KOPT-K1 (cell line): Measurements from ENCODE around the gene NFIA.

Experiments used
- H3K27ac ChIP-seq: fragments of 200-600 bp; sonication (generic); 2 replicates; pipeline ENCODE4 v1.5.1; 2016; ENCODE audit warnings: antibody characterized with exemption, mild to moderate bottlenecking, low read depth, low read length; ENCODE audit not compliant: poor library complexity, severe bottlenecking
- H3K36me3 ChIP-seq: fragments of 200-600 bp; sonication (generic); 2 replicates; pipeline ENCODE4 v1.5.1; 2017; ENCODE audit warnings: antibody characterized with exemption, mild to moderate bottlenecking, low read length, moderate library complexity; ENCODE audit not compliant: insufficient read depth
- H3K9me3 ChIP-seq: fragments of 200-600 bp; sonication (generic); 2 replicates; pipeline ENCODE4 v1.5.1; 2017; ENCODE audit warnings: antibody characterized with exemption, low read length, mild to moderate bottlenecking; ENCODE audit not compliant: insufficient read depth, poor library complexity, severe bottlenecking

NFIA gene

DNA sequence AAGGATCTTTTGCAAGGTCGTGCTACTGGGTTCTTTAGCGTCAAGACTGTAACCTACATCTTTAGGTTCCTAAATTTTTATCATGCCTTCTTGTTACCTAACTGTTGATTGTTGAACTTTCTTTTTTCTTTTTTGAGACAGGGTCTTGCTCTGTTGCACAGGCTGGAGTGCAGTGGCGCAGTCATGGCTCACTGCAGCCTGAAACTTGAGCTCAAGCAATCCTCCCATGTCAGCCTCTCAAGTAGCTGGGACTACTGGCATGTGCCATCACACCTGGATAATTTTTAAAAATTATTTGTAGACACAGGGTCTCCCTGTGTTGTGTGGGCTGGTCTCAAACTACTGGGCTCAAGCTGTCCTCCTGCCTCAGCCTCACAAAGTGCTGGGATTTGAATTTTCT lies 52.9 kb downstream of the NFIA start:
- Histone ChIP-seq H3K27ac (no peak overlapping the region), H3K36me3 (no peaks in the 10 kb centered on the region), H3K9me3 (no peaks in the 10 kb centered on the region)

DNA sequence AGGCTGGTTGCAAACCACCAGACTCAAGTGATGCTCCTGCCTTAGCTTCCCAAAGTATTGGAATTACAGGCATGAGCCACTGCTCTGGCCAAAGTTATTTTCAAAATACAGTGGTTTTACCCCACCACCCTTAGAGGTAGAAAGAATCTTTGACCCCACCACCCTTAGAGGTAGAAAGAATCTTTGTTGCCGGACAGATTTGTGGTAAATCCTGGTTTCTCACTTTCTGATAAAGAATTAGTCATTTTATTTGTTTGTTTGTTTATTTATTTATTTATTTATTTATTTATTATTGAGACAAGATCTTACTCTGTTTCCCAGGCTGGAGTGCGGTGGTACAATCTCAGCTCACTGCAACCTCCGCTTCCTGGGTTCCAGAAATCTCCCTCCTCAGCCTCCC lies 55.9 kb downstream of the NFIA start:
- H3K36me3 ChIP-seq: no peaks in the 10 kb centered on the region
- H3K27ac ChIP-seq: no peak overlapping the region
- no peaks in the 10 kb centered on the region for H3K9me3 ChIP-seq

DNA sequence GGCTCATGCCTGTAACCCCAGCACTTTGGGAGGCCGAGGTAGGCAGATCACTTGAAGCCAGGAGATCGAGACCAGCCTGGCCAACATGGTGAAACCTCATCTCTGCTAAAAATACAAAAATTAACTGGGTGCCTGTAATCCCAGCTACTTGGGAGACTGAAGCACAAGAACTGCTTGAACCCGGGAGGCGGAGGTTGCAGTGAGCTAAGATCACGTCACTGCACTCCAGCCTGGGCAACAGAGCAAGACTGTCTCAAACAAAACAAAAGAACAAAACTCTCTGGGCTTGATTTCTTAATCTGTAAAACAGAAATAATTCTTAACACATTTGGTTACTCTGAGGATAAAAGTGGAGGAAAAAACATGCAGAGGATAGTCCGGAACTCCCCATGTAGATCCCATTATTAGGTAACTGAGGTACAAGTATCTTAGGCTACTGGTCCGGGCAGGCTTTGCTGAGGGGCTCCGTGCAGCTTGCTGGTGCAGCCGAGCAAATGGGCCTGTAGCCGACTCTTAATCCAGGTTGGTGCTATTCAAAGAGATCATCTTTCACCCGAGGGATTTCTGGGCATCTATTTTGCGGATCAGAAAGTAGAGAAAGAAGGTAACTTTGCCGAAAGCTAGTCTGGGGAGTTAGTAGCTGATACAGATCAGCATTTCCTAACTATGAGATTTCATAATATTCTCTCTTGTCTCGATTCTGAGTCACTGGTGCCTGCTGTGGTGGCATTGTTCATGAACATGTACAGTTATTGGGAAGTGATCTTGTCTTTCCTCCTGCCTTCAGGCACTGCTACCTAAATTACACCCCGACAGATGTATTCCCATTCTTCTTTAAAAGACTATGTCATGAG lies 56.8 kb downstream of the NFIA start:
- Histone ChIP-seq H3K36me3 (no peaks in the 10 kb centered on the region), H3K9me3 (no peaks in the 10 kb centered on the region), H3K27ac (no peak overlapping the region)

DNA sequence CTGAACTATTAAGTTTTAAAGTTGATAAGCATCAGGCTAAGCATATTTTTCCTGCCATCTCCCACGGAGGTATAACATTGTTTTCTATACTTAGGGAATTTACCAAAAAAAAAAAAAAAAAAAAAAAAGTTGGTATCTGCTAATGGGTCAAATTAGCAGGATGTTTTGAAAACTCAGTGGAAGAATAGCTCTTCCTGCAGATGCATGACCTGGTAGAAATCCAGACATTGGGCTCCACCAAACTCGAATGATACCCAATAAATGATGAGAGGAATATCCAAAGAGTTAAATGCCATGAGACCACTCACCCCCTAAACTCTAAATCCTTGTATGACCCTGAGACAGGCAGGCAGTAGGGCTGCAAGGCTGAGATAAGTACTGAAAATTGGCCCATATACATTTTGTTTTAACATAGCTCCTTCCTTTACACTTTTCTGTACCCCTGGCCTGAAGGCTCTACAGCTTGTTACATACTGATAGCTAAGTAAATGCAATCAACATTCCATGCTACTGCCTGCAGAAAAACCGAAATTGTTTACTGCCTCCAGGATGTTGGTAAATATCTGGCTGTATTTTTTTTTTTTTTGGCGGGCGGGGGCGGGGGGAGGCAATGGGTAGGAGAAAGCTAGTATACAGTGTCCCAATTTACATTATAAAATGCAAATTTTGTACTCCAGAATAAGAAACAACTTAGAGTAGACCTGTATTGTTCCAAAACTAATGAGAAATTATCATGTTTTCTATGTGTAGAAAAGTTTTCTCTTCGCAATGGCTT lies 57.6 kb downstream of the NFIA start:
- H3K27ac ChIP-seq: no peak overlapping the region
- no peaks in the 10 kb centered on the region for H3K36me3 ChIP-seq
- no peaks in the 10 kb centered on the region for H3K9me3 ChIP-seq

DNA sequence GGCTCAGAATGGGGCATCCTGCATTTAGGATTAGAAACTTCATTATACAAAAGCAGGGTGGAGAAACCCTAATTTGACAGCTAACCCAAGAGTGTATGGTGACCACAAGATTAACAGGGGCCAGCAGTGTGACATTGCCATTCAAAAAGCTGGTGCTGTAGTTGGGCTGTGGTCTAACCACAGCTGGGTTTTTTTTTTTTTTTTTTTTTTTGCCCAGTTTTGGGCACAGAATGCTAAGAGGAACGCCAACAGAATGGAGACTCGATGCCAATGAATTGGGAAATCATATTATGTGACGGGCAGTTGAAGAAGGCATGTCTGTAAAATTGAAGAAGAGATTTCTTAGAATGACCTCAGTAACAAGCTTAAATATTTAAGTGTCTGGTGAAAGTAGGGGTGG lies 58.4 kb downstream of the NFIA start:
- H3K9me3 ChIP-seq: no peaks in the 10 kb centered on the region
- H3K27ac ChIP-seq: no peak overlapping the region
- no peaks in the 10 kb centered on the region for H3K36me3 ChIP-seq

DNA sequence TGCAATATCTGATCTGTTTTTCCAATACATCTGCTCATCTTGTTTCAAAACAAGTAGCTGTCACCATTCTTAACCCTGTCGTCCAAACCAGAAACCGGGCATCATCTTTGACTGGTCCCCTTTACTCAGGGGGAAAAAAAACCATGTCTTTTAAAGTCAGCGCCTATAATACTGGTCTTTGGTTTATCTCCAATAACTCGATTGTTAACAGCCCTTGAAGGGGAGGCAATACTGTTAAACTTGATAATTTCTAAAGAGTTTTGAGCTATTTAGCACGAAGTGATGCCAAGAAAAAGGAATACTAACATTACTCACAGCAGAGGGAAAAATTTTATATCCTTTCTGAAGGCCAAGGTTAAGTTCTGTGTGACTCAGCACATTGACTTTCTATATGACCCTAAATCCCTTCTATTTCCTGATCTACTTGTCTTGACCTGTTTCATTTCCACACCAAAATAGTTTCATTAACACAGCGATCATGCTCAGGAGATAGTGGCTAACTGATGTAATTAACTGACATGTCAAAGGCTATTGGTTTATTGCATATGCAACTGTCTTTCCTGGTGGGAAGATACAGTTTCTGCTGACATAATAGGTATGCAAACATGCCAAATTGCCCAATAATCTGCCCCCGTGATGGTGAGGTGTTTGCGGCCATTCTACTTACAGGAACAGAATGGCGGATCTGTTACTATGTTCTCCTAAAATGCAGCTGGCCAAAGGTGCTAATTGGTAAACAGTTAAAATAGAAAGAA lies 59.1 kb downstream of the NFIA start:
- no peaks in the 10 kb centered on the region for H3K9me3 ChIP-seq
- no peaks in the 10 kb centered on the region for H3K36me3 ChIP-seq
- H3K27ac ChIP-seq: no peak overlapping the region

DNA sequence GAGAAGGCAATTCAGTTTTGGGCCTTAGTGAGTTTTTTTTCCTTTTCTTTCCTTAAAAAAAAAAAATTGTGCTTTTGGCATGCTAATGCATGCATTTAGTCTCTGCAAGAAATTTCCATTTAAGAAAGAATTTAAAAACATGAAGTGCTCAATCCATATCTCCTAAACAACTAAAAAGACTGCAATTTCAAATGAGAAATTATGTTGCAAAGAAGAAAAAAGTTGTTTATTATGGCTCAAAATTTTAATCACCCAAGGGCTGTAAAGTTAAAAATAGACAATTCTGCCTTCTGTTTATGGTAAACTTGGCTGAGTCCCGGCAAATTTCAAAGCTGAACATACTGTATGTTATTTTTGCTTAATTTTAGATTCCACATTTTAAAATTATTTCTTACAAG lies 59.7 kb downstream of the NFIA start:
- Histone ChIP-seq H3K27ac (no peak overlapping the region), H3K36me3 (no peaks in the 10 kb centered on the region), H3K9me3 (no peaks in the 10 kb centered on the region)

DNA sequence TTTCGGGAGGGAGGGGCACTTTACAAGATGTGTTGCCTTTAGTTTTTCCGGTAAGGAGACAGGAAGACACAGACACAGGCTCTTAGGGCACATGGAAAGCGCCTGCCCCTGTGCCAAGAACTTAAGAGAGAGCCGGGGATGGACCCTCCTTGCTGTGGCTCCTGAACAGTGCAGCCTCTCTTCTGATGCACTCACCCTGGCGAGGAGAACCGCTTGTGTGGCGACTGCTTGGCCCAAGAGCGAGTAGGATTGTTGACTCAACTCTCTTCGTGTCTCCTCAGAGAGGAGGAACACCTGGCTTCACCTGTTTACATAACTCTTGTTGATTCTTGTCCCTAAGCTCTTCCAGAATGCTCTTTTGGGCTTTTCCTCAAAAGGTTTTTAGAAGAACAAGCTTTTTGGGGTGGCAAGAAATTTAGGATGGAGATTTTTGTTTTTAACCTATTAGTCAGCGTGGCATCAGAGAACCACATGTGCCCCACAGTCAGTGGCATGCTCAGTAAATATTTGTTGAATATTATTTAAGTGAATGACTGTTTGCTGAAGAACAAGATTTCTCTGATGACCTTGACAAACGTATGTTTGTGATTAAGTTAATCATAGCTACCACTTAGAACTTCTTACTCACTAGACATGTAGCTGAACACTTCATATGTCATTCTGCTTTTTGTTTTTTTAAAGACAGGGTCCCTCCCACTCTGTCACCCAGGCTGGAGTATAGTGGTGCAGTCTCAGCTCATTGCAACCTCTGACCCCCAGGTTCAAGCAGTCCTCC lies 60.6 kb downstream of the NFIA start:
- no peaks in the 10 kb centered on the region for H3K9me3 ChIP-seq
- H3K27ac ChIP-seq: no peak overlapping the region
- no peaks in the 10 kb centered on the region for H3K36me3 ChIP-seq

DNA sequence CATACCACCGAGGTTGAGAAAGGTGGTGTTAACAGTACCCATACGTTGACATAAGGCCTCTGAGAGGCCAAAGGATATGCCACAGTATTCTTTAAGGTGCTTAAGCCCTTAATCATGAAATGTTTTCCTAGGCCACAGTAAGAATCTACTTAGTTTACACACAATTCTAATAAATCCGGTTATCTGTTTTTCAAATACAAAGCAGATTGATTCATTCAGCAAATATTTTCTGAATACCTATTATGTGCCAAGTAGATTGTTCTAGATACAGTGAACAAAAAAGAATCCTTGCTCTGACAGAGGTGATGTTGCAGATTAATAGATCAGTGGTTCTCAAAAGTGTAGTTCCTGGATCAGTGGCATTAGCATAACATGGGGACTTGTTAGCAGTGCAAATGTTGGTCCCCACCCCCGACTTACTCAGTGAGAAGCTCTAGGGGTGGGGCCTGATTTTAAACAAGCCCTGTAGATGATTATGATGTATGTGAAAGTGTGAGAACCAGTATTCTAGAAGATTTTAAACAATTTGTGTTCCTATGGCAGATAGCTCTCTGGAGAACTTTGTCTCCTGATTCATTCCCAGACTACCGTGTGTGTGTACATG lies 61.6 kb downstream of the NFIA start:
- Histone ChIP-seq H3K27ac (no peak overlapping the region), H3K36me3 (no peaks in the 10 kb centered on the region), H3K9me3 (no peaks in the 10 kb centered on the region)

DNA sequence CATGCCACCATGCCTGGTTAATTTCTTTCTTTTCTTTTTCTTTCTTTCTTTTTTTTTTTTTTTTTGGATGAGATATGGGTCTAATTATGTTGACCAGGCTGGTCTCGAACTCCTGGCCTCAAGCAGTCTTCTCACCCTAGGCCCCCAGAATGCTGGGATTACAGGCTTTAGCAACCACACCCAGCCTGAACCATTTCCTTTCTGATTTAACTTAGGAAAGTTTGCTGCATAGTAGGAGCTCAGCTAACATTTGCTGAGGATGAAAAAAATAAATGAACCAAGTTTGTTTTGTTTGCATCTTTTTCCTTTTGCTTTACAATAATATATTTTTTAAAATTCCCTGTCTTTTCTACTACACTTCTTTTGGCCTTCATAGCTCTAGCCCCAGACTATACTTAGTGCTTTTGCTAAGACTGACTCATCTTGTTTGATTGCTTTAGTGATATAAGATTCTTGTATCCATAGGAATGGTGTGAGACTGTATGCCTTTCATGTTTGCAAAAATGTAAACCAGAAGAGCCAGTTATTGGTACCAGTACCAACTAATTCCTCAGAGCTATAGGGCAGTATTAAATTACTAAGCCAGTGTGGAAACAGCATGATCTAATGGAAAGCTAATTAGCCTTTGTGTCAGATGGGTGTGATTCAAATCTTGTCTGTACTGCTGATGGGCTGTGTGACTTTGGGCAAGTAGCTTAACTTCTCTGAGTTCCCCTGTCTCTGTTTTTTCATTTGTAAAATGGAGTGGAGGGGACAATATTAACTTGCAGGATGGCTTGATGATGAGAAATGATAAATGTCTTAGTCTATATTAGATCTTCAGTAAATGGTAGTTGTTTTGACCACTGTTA lies 66.9 kb downstream of the NFIA start:
- Histone ChIP-seq H3K9me3 (no peaks in the 10 kb centered on the region), H3K27ac (no peak overlapping the region), H3K36me3 (no peaks in the 10 kb centered on the region)

DNA sequence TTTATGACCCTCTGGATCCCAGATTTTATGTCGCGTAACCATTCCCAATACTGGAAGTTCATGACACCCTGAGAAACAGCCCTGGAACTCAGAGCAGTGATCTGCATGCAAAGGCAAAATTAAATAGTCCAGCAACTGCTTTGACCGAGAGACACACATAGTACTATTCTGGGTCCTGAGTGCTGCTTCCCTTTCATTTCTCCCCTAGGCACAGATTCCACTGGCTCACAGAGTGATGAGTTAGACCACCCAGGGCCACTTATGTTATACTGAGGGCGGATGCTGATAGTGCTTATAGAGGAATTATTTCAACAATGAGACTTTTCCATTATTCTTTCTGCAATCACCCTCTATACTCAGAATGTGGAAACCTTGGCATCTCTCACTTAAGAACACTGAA lies 69.2 kb downstream of the NFIA start:
- H3K27ac ChIP-seq: no peak overlapping the region
- H3K36me3 ChIP-seq: no peaks in the 10 kb centered on the region
- H3K9me3 ChIP-seq: no peaks in the 10 kb centered on the region

DNA sequence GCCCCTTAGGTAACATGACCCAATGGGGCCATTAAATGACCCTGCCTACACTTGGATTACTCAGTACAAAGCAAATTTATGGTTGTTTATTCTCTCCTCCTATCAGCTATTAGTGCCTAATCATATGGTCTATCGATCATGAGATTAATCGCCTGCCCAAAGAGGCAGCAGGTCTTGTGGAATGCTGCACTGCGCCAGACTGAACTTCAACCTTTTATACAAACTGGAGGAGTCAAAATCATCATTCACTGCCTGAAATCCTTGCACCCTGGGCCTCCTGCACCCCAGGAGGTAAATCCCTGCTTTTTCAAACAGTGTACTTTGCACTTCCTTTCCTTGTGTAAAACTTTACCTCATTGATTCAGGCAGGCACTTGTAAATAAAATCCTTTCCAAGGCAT lies 69.7 kb downstream of the NFIA start:
- Histone ChIP-seq H3K36me3 (no peaks in the 10 kb centered on the region), H3K9me3 (no peaks in the 10 kb centered on the region), H3K27ac (no peak overlapping the region)

DNA sequence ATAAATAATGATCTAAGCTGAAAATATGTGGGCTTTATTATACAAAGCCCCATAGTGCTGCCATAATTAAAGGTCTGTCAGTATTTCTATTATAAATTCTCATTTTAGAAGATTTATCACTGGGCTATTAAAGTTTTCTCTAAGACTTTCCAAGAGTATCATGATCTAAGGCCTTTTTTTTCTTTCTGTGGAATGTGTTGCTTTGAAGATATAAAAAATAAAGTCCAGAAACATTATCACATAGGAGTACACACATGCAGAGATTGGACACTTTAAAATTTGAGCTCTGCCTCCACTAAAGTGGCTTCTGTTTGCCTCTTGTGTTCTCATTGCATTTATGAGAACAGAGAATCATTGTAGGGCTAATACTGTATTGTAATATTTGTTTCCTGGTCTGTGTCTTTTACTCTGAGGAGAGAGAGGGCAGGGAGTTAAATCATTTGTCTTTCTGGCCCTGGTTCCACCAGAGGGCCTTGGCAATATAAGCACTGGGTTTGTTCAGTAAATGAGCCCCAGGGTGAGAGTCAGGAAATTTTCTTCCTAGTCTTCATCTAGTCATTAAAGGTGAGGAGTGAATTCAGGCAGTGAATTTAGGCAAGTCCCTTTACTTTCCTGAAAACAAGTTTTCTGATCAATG lies 70.2 kb downstream of the NFIA start:
- Histone ChIP-seq H3K27ac (no peak overlapping the region), H3K9me3 (no peaks in the 10 kb centered on the region), H3K36me3 (no peaks in the 10 kb centered on the region)
